Placental epithelial cell (primary cell): ENCODE measurements around the gene CALR. TPM values are rescaled to one million over a fixed set of nuclear protein-coding genes. Genes with fewer than 3 reads are reported as not detected.
A peak's percentile ranks its signal among the peaks of the same experiment; 100 is the strongest.

ENCODE experiments used
- small RNA-seq: library from RNA; depleted of rRNA; stranded (forward); fragments of <200 nt; gene quantifications from one replicate; pipeline ENCODE3, GENCODE V24; 2012
- total RNA-seq: library from RNA; depleted of rRNA; stranded (reverse); fragments of >200 nt; gene quantifications from 2 replicates; pipeline ENCODE4 v1.2.3, GENCODE V29; 2012

The CALR gene
- total RNA-seq = 1,956 and 2,934 TPM in 2 replicates

GRCh38 chr19:12937927-12938778, at the start of gene CALR:
Gene CALR (plus strand): TSS chr19:12938609. CDS start chr19:12938680, 71 bp downstream.

GRCh38 chr19:12890787-12891552, 47.4 kb upstream of the CALR start, which contains the start of gene GCDH:
Gene GCDH (plus strand): TSS chr19:12891160. CDS start chr19:12891305, 145 bp downstream.

GRCh38 chr19:12933287-12934072, 4.9 kb upstream of the CALR start, which contains the start of gene FARSA:
Gene FARSA (minus strand): TSS chr19:12933711. CDS start chr19:12933696, 15 bp downstream.

GRCh38 chr19:12945479-12946091, 7.2 kb downstream of the CALR start, which contains the start of gene RAD23A:
Gene RAD23A (plus strand): TSS chr19:12945862. CDS start chr19:12945949, 87 bp downstream.

GRCh38 chr19:12956446-12957388, 18.3 kb downstream of the CALR start, which contains the start of gene GADD45GIP1:
Gene GADD45GIP1 (minus strand): TSS chr19:12957223. CDS start chr19:12957212, 11 bp downstream.

GRCh38 chr19:12969292-12969988, 31.0 kb downstream of the CALR start, which contains the start of gene DAND5:
Gene DAND5 (plus strand): TSS chr19:12969576. CDS start chr19:12969661, 85 bp downstream.

Small RNA genes within 50 kb of the gene (small RNA-seq; reads per million reads assigned to genes)
- gene MIR5695 = 0.86 reads per million, percentile 50 among the genes with 10 or more reads in this experiment
- 0.86 reads per million, percentile 50 among the genes with 10 or more reads in this experiment for gene MIR6515

Other genes starting within 250 kb of the CALR start
- 15.7 and 19.8 TPM in 2 replicates for gene FBXW9, start 242.0 kb upstream of the CALR start, total RNA-seq
- gene TNPO2, start 214.7 kb upstream of the CALR start, total RNA-seq = 39.5 and 59.7 TPM in 2 replicates
- gene TRIR, start 203.9 kb upstream of the CALR start, total RNA-seq = 111 and 226 TPM in 2 replicates
- 76.6 and 122 TPM in 2 replicates for gene GET3, start 201.1 kb upstream of the CALR start, total RNA-seq
- gene BEST2, start 186.8 kb upstream of the CALR start, total RNA-seq = not detected in 2 replicates
- 24.1 and 41.6 TPM in 2 replicates for gene HOOK2, start 163.1 kb upstream of the CALR start, total RNA-seq
- 91.9 and 180 TPM in 2 replicates for gene JUNB, start 147.1 kb upstream of the CALR start, total RNA-seq
- gene PRDX2, start 136.8 kb upstream of the CALR start, total RNA-seq = 190 and 206 TPM in 2 replicates
- not detected in 2 replicates for gene THSD8, start 136.5 kb upstream of the CALR start, total RNA-seq
- gene RNASEH2A, start 132.0 kb upstream of the CALR start, total RNA-seq = 13.3 and 21.5 TPM in 2 replicates
- not detected in 2 replicates for gene RTBDN, start 104.0 kb upstream of the CALR start, total RNA-seq
- gene MAST1, start 100.1 kb upstream of the CALR start, total RNA-seq = under 0.01 and 0.43 TPM in 2 replicates
- 28.7 and 30.7 TPM in 2 replicates for gene DNASE2, start 57.2 kb upstream of the CALR start, total RNA-seq
- gene KLF1, start 51.4 kb upstream of the CALR start, total RNA-seq = not detected in 2 replicates
- gene GCDH, start 47.4 kb upstream of the CALR start, total RNA-seq = 17.7 and 42.1 TPM in 2 replicates
- 0.39 TPM in 1 of 2 replicates, not detected in the other for gene SYCE2, start 19.3 kb upstream of the CALR start, total RNA-seq
- gene FARSA, start 4.9 kb upstream of the CALR start, total RNA-seq = 47.1 and 54.3 TPM in 2 replicates
- gene RAD23A, start 7.3 kb downstream of the CALR start, total RNA-seq = 61.2 and 89.9 TPM in 2 replicates
- 13.0 and 18.3 TPM in 2 replicates for gene GADD45GIP1, start 18.6 kb downstream of the CALR start, total RNA-seq
- gene DAND5, start 31.0 kb downstream of the CALR start, total RNA-seq = 0.11 TPM in 1 of 2 replicates, not detected in the other
- 2.6 and 5.9 TPM in 2 replicates for gene NFIX, start 56.9 kb downstream of the CALR start, total RNA-seq
- gene LYL1, start 164.2 kb downstream of the CALR start, total RNA-seq = 3.1 and 3.5 TPM in 2 replicates
- 22.8 and 34.9 TPM in 2 replicates for gene TRMT1, start 178.1 kb downstream of the CALR start, total RNA-seq
- gene NACC1, start 179.7 kb downstream of the CALR start, total RNA-seq = 58.1 and 69.6 TPM in 2 replicates
- gene STX10, start 211.8 kb downstream of the CALR start, total RNA-seq = 51.0 and 62.9 TPM in 2 replicates
- gene IER2, start 211.8 kb downstream of the CALR start, total RNA-seq = 38.8 and 55.7 TPM in 2 replicates